Smooth muscle cell of the brain vasculature (primary cell): ENCODE data around the gene KLHL13.
"Not testable (repeated sequence)": the region's sequence is repeated elsewhere in the genome, so short reads cannot be mapped to it uniquely, and the experiment has no call there.

Experiments used
- DNase-seq: peaks from one replicate; pipeline ENCODE4 v3.0.0-alpha.2; 2012; ENCODE audit warnings: low read depth, low spot score

The KLHL13 gene

DNA sequence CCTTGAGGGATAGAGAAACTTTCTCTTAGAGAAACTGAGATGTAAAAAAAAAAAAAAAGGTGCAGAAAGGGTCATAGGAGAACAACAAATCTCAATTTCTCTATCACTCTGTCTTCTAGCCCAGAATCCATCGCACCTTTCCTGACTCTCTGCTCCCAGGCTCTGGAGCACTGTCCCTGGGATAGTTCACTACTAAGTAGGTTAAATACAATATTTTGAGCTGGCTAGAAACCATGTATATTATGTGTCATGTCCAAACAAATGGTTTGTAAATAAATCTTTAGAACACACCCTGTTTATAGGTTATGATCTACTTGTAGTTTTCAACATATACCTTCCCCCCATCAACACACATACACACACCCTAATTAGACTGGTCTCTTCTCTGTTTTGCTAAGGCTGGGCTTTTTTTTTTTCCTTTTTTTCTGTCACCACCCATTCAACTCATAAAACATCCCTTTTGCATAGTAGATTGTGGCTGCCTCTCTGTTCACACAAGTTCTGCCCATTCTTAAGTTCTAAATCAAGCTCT is 124.4 kb downstream of the KLHL13 start:
- DNase-seq: no peak

DNA sequence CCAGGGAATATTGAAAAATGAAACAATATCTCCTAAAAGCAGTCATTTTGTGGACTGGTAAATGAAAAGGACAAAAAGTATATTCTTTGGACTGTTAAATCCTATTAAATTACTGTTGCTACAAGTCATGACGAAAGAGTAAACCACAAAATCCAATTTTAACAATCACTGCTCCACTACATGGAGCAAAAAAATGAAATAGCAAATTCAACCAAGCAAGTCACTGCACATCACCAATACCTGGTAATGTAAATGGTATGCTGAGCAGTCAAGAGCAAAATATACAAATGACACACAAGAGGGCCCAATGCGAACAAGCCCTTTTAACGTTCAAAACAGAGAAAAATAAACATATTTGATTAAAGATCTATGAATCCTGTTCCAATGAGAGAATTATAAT is 126.2 kb downstream of the KLHL13 start:
- no peak for DNase-seq

DNA sequence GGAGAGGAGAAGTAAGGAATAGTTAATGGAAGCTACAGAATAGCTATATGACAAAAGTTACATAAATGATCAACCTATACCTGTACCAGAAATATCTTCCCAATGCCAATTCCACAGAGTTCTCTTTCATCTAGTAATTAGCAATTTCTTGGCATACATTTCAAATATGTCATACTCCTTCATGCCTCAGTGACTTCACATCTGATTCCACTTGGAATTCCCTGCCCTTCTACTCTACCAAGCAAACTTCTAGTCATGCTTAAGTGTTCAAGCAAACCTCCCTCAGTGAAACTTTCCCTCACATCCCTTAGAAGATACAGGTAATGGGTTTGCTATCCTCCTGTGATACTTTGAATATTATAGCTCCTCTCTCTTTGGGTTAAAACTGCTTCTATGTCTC is 127.1 kb downstream of the KLHL13 start:
- no peak for DNase-seq

DNA sequence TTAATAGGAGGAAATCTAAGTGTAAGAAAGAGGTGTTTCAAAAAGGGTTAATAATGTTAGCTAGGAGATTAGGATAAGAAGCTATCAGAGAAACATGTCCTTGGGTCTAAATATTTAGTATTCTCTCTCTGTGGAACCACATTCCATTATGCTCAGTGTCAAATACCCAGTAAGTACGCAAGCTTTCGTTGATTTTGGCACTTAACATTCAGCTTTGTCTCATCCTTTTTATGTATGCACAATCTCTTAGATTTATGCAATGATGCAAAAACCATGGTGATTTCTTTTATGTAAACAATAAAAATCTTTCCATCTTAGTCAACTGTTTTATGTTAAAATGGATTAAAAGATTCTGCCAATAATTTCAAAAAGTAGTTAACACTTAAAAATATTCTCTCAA is 129.2 kb downstream of the KLHL13 start:
- DNase-seq: no peak

DNA sequence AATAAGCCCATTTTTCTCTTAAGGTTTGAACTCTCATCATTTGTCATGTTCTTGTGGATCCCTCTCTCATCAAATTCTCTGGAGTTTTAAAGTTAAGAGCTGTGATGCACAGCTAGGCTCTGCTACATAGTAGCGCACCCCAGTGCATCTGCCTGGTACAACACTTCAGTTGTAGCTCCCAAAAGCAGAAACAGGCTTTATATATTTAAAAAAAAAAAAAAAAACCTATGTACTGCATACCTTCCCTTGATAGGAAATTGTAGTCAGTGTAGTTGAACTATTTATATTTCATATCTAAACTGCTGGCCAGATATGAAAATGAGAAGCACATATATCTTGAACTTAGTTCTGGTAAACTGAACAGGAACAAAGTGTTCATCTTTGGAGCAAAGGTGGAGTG is 131.4 kb downstream of the KLHL13 start:
- no peak for DNase-seq

DNA sequence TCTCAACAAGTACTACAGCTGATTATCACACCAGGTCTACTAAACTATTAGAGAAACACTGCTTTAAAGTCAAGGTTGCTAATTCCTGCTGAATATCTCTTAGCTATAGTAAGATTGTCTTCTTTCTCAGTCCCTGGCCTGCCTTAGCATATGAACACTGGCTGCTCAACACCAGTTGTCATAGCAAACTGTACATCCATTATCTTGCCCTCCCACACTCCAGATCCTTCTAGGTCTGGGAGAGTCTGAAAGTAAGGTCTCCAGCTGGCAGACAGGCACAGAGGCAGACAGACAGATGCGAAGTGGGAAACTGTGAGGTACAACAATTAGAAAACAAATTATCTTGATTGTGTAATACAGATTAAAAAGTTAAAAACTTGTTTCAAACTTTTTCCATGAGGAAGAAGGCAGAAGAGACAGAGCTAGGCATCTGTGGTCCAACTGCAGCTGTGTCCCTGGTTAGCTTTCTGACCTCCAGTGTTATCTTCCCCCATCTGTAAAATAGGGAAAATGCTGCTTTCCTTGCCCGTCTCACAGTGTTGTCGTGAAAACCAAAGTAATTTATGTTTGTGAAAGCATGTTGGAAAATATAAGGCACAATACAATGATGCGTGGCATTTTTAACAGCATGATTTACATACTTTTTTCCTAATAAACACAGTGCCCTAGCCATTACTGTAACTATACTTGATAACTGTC is 133.8 kb downstream of the KLHL13 start:
- no peak for DNase-seq

DNA sequence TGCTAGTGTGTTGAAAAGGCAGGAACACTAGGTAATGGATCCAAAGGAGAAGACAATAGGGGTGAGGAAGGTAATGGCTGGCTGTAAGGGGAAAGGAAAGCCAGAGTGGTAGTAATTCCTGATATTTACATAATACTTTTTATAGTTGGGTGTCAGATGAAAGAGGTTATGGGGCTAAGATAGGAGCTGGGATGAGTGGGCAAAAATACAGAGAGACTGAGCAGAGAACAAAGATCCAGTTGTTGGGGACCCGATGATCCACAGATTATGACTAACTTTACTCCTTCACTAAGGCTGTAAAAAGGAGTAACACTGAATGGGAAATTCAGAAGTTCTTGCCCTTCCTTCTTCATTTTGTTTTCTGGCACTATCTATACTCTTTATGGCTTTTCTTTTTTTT is 138.2 kb downstream of the KLHL13 start:
- no peak for DNase-seq

DNA sequence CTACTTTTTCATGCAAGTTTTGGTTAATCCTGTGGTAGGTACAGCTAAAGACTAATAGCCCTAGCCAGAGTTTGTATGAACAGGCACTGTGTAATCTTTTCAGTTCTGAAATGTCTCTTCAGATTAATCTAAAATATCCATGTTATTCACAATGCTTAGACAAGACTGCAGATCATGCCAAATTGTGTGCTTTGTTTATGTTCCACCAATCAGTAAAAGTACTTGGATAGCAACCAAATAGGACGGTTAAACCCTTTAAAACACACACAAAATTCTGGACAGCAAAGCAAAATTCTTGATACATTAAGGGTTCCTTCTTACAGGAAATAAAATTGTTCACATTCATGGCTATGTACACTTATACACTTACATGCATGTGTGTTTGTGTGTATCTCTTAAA is 139.1 kb downstream of the KLHL13 start:
- no peak for DNase-seq

DNA sequence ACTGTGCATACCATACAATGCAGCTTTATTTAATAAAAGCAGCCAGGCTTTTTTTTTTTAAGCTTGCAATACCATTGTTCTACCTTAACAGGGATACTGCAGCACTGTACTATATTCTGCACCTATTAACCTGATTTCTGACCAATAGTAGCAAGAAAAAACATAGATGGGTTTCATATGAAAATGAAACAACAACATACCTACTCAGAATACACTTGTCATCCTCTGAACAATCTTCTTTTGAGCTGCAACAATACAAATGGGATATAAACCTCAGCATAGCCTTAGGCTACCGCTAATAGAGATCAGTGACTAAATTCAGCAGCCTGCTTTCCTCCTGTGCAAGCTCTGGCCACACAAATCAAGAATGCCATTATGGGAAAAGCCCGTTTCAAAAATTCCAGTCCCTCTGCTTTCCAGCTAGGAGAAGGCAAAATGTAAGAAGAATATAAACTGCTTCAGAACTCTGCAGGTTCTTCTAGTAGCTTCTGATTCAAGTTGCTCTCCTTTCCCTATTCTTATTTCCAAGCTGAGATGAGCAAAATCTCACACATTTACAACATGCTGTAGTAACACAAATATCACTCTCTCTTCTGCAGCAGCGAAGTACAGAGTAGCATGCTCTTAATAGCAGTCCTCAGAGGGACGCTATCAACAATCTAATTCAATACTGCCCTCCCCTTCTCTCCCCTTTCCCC is 143.4 kb downstream of the KLHL13 start:
- DNase-seq: no peak

DNA sequence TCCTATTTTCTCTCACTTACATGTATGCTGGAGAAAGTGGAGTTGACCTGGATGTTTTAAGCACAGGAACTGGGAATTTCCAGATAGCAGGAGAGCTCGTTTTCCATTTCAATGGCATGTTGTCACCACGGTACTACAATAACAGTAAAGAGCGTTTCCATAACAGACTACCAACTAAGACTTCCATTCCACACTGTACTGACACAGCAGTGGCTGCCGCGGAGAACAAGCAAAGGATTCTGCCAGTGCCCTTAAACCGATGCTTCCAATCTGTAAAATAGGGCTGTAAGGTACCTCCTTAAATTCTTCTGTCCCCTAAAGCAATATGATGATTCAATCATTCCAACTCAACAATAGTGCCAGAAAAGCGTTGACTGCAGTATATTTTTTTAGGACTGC is 143.9 kb downstream of the KLHL13 start:
- DNase-seq: no peak

DNA sequence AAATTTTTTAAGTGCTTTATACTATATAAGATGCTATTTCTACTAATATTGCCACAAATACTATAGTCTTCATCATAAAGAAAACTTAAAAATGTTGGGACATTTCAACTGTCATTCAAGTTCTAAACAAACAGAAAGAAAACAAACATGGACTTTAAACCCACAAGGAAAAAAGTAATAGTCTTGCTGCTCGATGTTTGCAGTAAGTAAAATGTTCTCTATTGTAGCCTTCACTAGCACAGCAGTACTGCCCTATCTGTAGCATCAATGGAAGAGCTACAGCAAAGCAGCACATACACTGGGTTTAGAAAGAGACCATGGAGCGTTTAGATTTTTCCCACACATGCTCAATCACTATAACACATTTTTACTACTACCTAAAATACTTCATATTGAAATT is 146.8 kb downstream of the KLHL13 start:
- no peak for DNase-seq

DNA sequence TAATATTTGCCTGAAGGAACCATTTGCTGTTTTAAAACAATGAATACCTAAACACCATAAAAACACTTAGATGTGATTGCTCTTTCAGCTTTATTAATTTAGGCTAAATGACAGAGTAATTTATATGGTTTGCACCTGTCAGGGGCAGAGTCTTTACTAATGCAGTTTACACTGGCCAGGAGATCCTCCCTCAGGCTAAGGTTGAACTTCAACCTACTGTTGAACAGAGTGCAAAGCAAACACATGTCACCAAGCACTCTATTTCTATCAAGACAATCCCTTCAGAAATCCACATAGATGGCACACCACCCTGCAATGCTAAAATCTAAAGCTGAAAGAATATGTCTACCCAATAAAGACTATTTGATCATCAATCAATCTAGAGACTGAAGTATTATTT is 147.3 kb downstream of the KLHL13 start:
- DNase-seq: no peak

DNA sequence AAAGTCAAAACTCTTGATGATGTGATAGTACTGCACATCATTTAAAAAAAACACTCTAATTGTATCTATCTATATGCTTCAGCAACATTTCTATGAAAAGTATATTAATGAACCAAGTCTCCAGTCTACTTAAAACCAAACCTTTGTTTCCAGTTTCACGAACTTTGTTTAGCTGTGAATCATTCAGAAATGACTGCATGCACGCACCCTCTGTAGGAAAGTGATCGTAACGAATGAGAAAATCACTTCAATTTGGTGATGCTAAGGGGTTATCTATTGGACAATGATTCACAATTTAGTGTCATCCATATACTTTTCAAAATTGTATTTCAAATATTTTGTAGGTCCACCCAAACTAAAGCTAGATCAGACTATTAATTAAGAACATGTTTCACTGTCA is 157.6 kb downstream of the KLHL13 start:
- no peak for DNase-seq

DNA sequence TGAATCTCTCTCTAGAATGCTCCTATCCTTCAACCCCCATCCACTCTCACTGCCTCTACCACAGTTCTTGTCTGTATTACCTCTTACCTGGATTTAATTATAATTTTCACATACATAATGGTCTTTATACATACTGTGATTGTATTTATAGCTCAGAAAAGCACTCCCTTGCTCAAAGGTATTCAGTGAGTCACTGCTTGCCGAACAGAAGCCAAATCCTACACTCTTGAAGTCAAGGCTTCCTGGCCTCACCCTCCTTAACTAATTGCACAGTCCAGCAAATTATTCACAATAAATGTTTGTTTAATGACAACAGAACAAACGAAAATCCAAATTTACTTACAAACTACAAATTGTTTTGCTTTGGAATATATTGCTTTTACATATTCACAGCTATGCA is 159.5 kb downstream of the KLHL13 start:
- DNase-seq: no peak

DNA sequence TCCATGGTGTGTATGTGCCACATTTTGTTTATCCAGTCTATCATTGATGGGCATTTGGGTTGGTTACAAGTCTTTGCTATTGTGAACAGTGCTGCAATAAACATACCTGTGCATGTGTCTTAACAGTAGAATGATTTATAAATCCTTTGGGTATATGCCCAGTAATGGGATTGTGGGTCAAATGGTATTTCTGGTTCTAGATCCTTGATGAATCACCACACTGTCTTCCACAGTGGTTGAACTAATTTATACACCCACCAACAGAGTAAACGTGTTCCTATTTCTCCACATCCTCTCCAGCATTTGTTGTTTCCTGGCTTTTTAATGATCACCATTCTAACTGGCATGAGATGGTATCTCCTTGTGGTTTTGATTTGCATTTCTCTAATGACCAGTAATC is 177.3 kb downstream of the KLHL13 start:
- DNase-seq: not testable (repeated sequence)

DNA sequence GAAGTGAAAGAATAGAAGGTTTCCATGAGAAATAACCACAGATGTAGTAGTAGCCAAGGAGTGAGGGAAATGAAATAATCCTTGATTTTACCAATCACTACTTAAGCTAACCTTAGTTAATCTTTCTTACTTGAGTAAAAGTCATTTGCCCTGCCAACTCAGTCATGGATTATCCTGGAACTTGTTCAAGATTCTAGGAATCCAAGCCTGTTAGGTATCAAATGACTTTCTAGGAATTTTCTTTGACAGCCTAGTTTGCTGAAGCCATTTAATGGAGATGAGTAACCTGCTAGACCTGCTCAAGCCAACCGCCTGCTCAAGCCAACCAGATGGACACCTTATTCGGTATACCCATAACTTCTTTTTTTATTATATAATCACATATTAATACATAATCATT is 180.5 kb downstream of the KLHL13 start:
- no peak for DNase-seq

DNA sequence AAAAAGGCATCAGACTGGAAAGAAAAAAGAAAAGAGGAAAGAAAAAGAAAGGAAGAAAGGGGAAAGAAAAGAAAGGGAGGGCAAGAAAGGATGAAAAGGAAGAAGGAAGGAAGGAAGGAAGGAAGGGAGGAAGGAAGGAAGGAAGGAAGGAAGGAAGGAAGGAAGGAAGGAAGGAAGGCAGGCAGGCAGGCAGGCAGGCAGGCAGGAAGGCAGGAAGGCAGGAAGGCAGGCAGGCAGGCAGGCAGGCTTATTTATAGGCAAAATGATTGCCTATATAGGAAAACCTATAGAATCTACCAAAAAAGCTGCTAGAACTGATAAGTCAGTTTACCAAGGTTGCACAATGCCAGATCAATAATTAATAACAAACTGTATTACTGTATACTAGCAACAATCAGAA is 186.5 kb downstream of the KLHL13 start:
- DNase-seq: not testable (repeated sequence)

DNA sequence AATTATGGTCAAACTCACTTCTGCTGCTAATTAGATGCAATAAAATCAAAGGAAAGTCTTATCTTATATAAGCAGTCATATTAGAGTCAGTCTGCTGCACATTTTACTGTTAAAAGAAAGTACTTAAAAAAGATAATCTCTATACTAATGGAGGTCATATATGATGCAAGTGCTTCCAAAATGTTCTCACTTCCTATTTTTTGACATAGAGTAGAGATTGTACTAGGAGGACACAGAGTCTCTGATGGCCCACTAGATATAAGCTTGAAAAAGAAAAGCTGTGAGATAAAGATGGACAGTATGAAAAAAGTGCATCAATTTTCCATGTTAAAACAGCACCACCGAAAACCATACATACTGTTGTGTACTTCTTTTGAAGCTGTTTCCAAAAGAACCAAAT is 196.9 kb downstream of the KLHL13 start:
- DNase-seq: no peak

DNA sequence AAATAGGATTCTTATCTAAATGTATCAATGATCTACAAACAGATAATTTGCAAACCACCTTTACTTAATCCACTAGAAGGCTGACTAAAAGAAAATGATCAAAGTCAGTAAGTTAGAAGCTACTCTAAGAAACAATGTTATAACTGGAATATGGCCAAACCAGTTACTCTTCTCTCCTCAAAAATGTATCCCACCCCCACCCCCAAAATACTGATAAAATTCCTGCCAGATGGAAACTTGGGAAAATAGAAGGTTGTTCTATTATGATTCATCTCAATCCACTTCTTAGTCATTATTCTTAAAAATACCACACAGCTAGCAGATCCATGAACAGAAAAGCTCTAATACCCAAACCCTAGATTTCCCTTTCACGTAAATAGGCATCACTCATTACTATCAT is 206.4 kb downstream of the KLHL13 start:
- DNase-seq: no peak

DNA sequence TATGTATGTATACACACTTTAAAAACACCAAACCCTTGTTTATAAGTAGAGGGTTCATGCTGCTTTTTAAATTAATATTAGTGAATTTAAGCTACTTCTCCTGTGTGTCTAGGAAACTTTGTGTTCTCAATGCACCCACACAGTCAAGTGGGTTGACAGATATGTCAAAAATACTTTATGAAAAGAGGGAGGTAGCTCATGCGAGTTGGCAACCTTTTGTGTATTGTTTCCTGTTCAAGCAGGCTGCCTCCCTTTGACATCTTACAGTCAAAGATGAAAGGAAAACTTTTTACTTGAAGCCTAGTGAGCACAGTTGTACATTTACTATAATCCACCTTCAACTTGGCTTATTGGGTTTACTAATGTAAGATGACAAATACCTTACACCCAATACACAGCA is 218.4 kb downstream of the KLHL13 start:
- DNase-seq: no peak

DNA sequence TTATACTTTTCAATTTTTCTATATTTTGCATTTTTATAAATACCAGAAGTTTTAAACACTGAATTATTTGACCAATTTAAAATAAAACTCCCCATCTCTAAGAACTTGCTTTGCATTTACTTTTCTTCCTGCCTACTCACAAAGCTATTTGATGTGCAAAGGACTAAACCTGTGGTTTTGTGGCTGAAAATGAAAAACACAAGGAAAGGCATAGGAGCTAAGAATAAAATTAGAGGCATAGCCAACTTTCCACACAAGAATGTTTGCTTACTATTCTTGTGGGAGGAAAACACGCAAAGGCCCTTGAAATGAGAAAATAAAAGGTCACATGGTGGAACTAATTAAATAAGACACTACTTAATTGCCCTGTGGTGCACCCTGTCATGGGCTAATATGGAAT is 221.2 kb downstream of the KLHL13 start:
- no peak for DNase-seq

DNA sequence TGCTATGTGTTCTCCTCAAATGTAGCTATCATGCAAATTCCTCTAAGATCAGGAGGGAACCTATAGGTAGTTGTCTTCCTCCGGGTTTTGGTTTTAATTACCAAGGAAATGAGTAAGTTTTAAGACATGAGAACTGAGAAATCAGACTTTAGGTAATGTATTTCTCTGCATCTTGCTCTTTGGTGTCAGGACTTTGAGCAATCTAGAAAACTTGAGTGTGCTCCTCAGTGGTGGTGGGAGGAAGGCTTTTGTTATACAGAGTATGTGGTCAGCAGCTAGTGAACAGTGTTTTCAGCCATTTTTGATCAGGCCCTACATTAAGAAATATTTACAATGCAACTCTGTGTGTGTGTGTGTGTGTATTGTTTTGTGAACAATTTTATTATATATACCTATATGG is 224.1 kb downstream of the KLHL13 start:
- DNase-seq: no peak

DNA sequence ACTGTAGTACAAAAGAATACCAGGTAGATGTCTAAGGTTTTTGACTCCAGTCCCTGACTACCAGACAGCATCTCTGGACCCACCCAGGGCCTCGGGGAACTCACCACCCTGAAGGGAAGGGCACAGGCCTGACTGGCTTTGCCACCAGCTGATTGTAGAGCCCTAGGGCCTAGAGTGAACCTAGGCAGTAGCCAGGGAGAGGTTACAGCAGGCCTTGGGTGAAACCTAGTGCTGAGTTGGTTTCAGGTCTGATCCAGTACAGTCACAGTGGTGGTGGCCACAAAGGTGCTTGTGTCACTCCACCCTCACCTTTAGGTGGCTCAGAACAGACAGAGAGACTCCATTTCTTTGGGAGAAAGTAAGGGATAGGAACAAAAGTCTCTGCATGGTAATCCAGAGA is 244.8 kb downstream of the KLHL13 start:
- DNase-seq: no peak
